GM18867 (cell line): Measurements from ENCODE around the gene RIPOR3.
"Not testable (repeated sequence)": the region's sequence is repeated elsewhere in the genome, so short reads cannot be mapped to it uniquely, and the experiment has no call there.

Experiments
- ATAC-seq: cut with Tn5 transposase; IDR thresholded peaks from one replicate; pipeline ENCODE4 v1.9.1; 2021; ENCODE audit warnings: mild to moderate bottlenecking, moderate library complexity; ENCODE audit not compliant: unreplicated experiment

RIPOR3 gene

DNA sequence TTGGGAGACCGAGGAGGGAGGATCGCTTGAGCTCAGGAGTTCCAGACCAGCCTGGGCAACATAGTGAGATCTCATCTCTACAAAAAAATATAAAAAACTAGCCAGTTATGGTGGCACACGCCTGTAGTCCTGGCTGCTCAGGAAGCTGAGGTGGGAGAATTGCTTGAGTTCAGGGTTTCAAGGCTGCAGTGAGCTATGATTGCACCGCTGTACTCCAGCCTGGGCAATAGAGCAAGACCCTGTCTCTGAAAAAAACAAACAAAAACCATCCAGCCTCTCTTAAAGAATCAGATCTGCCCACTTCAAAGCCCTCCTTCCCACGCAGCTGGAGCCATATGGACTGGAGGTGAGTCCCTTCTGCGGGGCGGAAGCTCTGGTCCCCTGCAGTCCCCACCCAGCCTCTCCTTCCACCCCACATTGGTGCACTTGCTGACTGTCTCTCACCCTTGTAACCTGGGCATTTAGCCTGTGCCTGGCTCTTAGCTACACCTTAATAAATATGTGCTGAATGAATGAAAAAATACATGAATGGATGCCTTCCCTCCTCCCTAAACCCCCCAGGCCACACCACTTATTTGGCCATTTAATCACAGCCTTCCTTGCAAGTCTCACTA is 32.9 kb upstream of the RIPOR3 start:
- ATAC-seq = no peak

DNA sequence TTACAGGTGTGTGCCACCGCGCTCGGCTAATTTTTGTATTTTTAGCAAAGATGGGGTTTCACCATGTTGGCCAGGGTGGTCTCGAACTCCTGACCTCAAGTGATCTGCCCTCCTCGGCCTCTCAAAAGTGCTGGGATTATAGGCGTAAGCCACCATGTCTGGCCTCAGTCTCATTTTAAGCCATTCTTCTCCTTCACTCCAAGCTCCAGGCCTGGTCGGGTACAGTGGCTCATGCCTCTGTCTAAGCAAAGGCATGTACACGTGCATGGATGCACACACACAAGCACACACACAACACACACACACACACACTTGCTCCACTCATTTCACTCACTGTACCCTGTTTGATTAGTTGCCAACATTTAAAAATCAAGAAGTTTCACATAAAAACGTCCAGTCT is 32.3 kb upstream of the RIPOR3 start:
- no peak for ATAC-seq

DNA sequence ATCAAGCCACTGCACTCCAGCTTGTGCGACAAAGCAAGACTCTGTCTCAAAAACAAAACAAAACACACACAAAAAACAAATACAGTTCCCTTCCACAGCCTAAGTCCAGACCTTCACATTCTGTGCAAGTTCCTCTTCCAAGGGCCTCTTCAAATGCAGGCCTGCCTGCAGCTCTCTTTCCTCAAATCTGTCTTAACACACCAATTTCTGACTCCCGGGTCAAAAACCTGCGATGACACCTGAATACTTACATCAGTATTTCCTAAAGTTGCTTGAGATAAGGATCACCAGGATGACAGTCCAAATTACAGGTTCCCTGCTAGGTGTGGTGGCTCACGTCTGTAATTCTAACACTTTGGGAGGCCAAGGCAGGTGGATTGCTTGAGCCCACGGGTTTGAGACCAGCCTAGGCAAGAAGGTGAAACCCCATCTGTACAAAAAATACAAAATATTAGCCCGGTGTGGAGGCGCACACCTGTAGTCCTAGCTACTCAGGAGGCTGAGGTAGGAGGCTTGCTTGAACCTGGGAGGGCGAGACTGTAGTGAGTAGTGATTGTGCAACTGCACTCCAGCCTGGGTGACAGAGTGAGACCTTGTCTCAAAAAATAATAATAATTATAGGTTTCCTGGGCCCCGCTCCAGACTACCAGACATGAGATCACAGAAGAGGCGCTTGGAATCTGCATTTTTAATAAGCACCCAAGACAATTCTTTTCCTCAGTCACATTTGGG is 31.2 kb upstream of the RIPOR3 start:
- ATAC-seq = no peak

DNA sequence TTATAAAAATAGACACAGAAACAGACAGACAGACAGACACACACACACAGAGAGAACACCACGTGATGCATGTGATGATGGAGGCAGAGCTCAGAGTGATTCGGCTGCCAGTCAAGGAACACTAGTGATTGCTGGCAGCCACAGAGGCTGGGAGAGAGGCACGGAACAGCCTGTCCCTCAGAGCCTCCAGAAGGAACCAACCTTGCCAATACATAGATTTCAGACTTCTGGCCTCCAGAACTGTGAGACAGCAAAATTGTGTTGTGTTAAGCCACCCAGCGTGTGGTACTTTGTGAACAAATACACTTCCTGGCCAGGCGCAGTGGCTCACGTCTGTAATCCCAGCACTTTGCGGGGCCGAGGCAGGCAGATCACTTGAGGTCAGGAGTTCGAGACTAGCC is 30.5 kb upstream of the RIPOR3 start:
- no peak for ATAC-seq

DNA sequence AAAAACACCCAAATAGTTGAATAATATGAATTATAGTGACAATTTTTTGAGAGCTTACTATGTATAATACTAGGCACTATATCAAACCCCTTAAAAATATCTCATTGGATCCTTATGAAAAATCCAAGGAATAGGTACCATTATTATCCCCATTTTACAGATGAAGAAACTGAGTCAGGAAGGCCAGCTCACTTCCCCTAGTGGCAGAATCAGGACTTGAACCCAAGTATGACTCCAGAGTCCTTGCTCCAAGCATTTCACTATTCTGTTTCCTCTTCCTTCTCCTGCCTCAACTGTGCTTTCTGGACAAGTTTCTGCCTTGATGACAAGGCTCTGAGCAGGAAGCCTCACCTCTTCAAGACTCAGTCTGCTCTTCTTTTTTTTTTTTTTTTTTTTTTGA is 29.2 kb upstream of the RIPOR3 start:
- no peak for ATAC-seq

DNA sequence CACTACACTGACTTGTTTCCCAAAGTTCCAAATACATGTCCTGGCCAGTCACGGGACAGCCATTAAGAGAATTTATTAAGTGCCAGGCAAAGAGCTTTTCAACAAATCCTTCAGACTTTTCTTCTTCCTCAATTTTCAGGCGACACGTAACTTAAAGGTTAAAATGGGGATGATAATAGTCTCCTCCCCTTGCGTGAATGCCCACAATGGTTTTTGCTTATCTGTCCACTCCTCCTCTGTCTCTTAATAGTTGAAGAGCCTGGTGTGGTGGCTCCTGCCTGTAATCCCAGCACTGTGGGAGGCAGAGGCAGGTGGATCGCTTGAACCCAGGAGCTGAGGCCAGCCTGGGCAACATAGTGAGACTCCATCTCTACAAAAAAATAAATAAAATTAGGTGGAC is 28.7 kb upstream of the RIPOR3 start:
- no peak for ATAC-seq

DNA sequence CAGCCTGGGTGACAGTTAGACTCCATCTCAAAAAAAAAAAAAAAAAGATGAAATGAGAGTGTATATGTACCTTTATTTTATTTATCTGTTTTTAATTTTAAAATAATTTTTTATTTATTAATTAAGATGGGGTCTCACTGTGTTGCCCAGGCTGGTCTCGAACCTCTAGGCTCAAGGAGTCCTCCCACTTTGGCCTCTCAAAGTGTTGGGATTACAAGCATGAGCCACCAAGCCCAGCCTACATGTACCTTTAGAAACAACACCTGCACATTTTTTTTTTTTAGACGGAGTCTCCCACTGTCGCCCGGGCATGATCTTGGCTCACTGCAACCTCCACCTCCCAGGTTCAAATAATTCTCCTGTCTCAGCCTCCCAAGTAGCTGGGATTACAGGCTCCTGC is 28.0 kb upstream of the RIPOR3 start:
- ATAC-seq = no peak

DNA sequence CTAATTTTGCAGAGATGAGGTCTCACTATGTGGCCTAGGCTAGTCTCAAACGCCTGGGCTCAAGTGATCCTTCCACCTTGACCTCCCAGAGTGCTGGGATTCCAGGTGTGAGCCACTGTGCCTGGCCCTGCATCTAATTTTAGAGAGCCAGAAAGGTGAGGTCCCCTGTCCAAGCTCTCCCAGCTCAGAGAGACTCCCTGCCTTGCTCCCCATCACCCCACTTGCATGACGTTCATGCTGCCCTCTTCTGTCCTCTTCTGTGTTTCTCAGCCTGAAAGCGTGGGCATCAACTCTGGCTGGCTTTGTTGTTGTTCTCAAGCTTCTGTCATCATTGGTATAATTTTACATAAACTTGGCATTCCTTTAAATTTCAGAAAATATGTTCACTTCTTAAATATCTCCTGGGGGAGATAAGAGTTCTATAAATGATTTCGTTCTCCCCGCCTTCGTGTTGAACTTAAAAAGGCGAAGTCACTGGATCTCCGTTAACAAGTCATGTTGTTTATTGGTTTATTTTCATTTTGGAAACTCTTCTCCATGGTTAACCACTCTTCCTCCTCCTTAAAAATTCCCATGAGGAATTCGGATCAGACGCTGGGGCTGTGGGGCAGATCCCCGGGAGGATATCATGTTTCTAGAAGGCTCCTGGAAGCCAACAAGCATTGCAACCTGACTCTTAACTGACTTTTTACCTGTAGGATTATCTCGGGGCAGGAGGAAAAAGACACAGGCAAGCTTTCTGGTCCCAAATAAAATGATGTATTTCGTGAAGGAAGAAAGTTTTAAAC is 26.8 kb upstream of the RIPOR3 start:
- ATAC-seq = no peak

DNA sequence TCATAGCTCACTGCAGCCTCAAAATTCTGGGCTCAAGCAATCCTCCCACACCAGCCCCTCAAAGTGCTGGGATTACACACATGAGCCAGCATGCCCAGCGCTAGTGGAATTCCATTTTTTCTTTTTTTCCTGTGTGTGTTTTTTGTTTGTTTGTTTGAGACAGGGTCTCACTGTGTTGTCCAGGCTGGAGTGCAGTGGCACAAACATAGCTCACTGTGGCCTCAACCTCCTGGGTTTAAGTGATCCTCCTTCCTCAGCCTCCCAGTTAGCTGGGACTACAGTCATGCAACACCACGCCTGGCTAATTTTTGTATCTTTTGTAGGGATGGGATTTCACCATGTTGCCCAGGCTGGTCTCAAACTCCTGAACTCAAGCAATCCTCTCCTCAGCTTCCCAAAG is 26.0 kb upstream of the RIPOR3 start:
- no peak for ATAC-seq

DNA sequence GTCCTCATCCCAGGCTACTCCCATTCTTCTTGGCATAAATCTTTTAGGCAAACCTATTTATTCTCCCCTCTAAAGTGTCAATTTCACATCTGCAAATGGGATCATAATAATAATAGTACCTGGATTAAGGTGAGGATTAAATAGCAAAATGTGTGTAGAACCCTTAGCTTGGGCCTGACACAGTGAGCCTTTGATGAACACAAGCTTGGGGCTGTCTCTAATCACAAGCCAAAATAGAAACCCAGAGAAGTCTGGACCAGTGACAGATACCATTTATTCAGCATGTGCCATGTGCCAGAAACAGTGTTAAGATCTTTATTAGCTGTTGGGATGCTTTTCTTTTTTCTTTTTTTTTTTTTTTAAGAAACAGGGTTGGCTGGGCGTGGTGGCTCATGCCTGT is 25.2 kb upstream of the RIPOR3 start:
- ATAC-seq = no peak

DNA sequence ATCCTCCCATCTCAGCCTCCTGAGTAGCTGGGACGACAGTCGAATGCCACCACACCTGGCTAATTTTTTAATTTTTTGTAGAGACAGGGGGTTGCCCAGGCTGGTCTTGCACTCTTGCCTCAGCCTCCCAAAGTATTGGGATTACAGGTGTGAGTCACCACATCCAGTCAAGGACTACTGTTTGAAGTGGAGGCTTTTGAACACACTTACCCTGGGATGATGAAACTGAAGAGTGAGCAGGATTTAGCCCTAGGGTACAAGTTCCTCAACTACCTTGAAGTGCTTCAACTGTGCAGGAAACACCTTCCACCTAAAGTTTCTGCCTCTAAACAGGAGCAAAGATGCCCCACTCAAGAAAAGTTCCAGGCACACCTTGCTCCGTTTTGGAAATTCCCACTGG is 24.4 kb upstream of the RIPOR3 start:
- ATAC-seq = no peak

DNA sequence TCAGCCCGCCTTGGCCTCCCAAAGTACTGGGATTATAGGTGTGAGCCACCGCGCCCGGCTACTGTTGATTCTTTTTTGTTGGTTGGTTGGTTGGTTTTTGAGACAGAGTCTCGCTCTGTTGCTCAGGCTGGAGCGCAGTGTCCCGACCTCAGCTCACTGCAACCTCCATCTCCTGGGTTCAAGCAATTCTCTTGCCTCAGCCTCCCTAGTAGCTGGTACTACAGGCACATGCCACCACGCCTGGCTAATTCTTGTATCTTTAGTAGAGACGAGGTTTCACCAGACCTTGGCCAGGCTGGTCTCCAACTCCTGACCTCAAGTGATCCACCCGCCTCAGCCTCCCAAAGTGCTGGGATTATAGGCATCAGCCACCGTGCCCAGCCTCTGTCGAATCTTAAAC is 23.1 kb upstream of the RIPOR3 start:
- ATAC-seq = not testable (repeated sequence)

DNA sequence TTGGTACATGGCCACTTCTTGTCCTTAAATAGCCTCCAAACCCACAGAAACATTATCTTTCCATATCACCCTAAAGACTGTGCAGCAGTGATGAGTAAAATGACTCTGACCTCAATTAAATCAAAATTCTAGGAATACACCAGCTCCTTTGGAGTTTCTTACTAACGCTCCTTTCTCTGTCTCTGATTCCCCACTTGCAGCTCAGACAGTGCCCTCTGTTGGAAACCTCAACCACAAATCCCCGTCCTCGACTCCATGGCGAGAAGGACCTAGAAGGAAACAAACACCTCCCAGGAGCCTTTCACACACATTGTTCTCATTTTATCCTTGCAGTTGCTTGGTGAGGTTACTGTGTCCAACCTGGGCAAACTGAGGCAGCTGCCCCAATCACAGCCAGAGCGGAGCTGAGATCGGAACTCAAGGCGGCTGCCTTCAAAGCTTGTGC is 22.3 kb upstream of the RIPOR3 start:
- ATAC-seq = no peak

DNA sequence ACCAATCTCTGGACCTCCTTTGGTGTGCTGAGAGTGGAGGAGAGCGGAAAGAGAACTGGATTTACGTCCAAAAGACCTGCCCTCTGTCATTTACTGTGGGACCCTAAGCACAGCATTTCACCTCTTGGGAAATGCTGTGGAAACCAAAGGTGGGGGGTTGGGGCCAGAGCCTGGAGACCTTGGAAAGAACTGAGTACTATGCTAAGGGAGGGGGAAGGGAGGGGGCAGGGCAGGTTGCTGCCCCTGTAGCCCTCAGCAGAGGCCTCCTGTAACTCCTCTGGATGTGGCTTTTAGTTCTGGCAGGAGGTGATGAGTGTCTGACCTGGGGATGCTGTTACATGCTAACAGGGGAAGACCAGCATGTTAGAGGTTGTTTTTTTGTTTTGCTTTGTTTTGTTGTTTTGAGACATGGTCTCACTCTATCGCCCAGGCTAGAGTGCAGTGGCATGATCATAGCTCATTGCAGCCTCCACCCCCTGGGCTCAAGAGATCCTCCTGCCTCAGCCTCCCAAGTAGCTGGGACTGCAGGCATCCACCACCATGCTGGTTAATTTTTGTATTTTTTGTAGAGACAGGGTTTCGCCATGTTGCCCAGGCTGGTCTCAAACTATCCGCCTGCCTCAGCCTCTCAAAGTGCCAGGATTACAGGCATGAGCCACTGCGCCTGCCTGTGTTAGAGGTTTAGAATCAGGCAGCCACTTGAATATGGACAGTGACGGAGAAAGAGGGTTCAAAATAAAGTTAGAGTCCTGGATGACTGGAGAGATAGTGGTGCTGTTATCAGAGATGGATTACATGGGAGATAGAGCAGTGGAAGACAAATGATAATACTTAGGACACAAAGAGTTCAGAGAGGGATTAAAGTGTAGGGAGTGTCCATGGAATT is 21.7 kb upstream of the RIPOR3 start:
- no peak for ATAC-seq

DNA sequence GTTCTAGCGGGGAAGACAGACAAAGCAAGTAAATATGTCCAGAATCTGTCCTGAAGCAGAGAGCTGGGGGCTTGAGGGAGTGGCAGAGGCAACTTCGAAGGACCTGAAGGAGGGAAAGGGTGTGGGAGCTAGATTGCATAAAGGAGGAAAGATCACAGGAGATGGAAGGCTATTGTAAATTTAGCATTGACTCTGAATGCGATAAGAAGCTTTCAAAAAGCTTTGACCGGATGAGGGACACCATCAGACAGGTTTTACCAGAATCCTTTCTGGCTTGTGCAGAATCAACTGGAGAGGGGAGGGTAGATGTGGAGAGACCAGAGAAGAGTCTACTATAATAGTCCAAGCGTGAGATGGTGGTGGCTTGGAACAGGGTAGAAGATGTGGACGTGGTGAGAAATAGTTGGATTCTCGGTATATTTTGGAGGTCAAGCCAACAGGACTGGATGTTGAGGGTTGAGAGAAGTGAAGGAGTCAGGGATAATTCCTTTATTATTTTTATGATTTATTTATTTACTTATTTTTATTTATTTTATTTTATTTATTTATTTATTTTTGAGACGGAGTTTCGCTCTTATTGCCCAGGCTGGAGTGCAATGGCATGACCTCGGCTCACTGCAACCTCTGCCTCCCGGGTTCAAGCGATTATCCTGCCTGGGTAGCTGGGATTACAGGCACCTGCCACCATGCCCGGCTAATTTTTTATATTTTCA is 19.9 kb upstream of the RIPOR3 start:
- ATAC-seq = no peak

DNA sequence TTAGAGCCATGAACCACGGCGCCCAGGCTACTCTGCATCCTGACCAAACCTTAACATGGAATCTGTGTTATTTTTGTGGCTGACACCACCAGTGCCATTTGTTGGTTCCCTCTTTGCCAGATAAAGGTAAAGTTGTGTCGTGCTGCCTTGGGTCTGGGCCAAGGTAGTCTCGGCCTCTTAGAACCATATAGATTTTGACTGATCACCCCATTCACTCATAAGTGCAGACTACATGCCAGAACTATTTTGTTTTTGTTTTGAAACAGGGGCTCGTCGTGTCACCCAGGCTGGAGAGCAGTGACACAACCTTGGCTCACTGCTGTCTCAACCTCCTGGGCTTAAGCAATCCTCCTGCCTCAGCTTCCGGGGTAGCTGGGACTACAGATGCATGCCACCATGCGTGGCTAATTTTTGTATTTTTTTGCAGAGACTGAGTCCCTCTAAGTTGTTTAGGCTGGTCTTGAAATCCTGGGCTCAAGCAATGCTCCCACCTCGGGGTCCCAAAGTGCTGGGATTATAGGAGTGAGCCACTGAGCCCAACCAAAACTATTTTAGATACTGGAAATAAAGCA is 19.2 kb upstream of the RIPOR3 start:
- ATAC-seq = no peak

DNA sequence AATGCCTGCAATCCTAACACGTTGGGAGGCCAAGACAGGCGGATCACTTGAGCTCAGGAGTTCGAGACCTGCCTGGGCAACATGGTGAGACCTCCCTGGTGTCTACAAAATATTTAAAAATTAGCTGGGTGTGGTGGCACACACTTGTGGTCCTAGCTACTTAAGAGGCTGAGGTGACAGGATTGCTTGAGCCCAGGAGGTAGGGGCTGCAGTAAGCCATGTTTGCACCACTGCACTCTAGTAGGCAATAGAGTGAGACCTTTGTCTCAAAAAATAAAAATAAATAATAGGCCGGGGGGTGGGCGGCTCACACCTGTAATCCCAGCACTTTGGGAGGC is 18.3 kb upstream of the RIPOR3 start:
- no peak for ATAC-seq

DNA sequence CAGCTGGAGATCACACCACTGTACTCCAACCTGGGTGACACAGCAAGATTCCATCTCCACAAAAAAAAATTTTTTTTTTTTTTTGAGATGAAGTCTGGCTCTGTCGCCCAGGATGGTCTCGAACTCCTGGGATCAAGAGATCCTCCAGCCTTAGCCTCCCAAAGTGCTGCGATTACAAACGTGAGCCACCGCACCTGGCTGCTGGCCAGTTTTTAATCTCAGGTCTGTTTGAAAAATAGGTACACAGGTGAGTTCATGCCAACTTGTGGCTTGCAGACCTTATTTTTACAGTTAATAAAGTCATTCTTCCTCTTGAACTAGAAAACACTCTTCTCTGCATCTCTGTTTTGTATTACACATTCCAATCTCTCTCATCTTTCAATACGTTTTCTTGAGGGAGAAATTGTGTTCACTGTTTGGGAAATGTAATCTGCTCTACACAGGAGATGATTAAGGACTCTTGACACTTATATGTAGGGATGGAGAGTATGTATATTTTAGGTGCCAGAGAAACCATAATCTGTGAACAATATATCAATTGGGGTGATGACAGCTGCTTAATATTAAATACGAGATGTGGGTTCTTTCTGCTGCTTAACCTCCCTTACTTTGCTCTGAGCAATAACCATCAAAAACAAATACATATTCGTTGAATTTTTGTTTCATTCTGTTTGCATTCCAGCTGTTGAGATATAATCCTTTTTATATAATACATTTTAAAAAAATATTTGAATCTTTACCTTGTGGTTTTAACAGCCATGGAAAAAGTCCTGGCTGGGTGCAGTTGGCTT is 17.7 kb upstream of the RIPOR3 start:
- ATAC-seq = no peak

DNA sequence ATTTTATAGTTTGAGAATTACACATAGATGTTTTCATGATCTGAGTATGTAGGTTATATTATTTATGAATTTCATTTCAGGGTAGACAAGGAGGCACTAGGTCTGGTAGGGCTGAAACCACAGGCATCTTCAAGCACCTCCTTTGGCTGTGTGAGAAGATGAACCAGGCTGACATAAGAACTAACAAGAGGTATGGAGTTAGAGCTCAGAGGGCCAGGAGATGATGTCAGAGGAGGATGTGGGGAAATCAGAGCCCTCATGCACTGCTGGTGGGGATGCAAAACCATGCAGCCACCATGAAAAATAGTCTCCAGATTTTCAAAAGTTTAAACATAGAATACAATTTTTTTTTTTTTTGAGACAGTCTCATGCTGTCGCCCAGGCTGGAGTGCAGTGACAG is 13.6 kb upstream of the RIPOR3 start:
- no peak for ATAC-seq
